Spleen (tissue), 7 donors: ENCODE data around the gene IL1RAPL1.

ENCODE experiments used
- CTCF ChIP-seq, 11 experiments: fragments of 200-600 bp in 7 of 11; fragments of 450-650 bp in 4 of 11; sonication (generic) in 4 of 11; IDR thresholded peaks in 8 of 11; conservative IDR thresholded peaks in 3 of 11; 1 replicate in 7 of 11; 2 replicates in 4 of 11; pipeline versions ENCODE4 v1.4.0 to v1.8.0; 2016 to 2021; ENCODE audit warnings: antibody characterized with exemption in 11 of 11, inconsistent platforms in 4 of 11, mild to moderate bottlenecking in 1 of 11
- POLR2A ChIP-seq, 3 donors: fragments of 450-650 bp; IDR thresholded peaks; one replicate each; pipeline ENCODE4 v1.5.1; 2017; ENCODE audit warnings: antibody characterized with exemption in 3 of 3, mild to moderate bottlenecking in 1 of 3
- donor health status: DM: no; HTN: no; CAD: no; lungs with moderate emphysema.
- donor health status: DM: no; HTN: no; CAD: no.
- donor health status: DM: no; HTN: no; CAD: no.

GRCh38 chrX:30005813-30006212 lies 1418.6 kb downstream of the IL1RAPL1 start:
- TF ChIP-seq CTCF (IDR thresholded peaks at IDR 0.05 in 8 of 11, conservative IDR thresholded peaks at IDR 0.05 in 3 of 11): no peak
- no peak for TF ChIP-seq POLR2A (IDR thresholded peaks at IDR 0.05)
